Activated effector memory CD4-positive, alpha-beta T cell treated with Interleukin-2 at 50 U/mL for 16 hours (primary cell): Measurements from ENCODE around the gene TTC39B.

Source experiments
- DNase-seq: peaks from one replicate; pipeline ENCODE4 v3.0.0-alpha.2; 2020

Gene TTC39B

DNA sequence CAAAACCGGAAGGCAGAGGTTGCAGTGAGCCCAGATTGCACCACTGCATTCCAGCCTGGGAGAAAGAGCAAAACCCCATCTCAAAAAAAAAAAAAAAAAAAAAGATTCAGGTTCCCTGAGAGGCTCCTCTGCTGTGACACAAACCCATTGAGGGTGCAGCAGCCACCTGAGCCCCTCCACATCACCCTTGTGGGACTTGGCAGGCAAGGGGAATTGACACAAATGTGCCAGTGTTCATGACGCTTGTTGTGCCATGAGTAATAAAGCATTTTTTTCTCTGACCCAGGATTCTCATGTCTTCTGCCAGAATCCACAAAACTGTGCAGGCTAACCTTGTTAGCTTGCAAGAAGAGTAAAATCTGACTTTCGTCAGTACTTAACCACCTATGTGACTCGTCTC, 149.6 kb downstream of the TTC39B start:
- DNase-seq, result no peak

DNA sequence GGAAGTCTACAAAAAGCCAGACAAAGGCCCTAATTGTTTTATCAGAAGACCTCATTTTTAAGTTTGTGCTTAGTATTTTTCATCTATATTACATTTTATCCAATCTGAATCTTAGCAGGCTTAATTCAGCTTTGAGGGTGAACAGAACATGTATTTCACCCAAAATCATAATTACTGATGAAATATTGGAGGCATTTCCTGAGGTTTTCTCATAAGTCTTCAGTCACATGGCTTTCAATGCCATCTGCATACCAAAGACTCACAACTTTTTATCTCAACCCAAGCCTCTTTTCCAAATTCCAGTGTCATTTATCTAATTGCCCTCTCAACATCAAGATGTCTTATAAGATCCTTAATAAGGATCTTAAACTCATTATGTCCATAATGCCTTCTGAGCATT, 150.8 kb downstream of the TTC39B start:
- DNase-seq, result no peak

DNA sequence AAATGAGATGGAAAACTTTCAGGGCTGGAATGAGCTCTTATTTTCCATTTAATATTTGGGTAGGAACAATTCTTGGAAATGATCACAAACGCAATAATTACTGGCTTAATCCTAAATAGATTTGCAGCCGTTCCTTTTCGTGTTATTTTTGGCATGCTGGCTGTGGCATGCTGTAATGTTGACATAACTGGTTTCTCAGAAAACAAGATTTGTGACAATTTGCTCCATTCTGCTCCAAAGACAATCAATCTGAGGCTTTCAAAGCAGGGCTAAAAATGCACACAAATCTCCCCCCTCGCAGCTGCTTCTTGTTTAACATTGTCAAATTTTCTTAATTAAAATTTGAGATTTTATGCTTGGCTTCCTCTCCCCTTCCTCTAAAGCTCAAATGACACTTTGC, 151.2 kb downstream of the TTC39B start:
- no peak for DNase-seq

DNA sequence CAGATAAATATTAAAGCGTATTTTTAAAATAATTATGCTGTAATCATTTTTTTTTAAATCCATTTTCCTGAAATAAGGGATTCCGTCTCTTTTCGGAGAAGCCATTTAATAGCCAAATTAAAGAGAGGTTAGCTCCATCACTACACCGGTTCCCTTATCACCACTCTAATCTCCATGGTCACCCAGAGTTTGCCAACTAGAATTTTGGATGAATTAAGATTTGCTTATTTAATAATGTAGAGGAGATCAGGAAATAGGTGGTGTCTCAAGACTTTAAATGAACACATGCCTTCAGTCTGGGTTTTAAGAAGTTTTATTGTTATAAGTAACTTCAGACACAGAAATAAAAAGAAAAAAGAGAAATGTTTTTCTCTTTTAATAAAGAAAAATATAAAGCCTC, 151.7 kb downstream of the TTC39B start:
- no peak for DNase-seq

DNA sequence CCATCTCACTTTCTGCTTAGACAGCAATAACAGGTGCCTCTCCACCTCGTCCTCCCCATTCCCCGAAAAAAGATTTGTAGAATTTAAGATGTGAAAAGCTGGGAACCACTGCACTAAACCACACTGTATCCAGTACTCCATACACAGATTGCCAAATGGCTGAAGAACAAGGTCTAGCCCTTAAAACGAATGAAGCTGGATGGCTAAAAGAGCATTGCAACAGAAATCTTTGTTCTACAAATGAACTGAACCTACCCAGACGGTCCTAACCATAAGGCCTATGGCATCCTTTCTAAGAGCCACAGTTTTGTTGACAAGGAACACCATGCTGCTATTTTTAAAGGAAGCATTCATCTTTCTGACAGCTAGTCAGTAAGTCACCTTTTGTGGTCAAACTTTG, 152.3 kb downstream of the TTC39B start:
- no peak for DNase-seq

DNA sequence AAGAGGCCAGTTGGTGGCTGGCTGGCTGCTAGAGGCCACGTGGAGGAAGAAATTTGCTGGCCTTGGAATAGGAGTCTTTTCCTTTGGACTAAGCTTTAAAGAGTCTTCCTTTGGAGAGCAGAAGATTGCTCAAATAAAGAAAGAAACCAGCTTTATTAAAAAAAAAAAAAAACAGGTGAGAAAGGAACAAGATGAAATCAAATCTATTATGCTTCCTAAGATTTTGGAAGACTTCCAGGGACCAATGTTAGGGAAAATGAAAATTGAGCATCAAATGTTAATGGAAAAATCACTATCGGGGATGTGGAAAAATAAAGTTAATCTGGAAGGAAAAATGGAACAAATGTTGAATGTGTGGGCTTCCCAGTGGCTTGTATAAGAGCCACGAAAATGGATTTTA, 153.1 kb downstream of the TTC39B start:
- DNase-seq, result no peak

DNA sequence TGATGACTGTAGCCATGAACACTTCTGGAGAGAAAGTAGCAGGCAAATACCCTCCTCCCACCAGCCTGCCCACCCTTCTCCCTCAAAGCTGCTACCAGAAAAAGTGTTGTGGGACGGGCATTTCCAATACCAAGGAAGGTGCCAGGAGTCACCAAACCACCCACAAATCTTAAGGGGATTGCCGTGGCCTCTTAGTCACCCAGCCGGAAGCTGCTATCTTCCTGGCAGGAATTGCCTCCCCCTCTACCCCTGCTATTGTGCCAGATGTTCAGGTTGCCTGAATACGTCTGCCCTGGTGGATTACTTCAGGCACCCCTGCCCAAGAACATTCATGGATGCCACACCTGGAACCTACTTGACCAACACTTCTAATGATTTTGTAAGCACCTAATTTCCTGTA, 156.1 kb downstream of the TTC39B start:
- no peak for DNase-seq

DNA sequence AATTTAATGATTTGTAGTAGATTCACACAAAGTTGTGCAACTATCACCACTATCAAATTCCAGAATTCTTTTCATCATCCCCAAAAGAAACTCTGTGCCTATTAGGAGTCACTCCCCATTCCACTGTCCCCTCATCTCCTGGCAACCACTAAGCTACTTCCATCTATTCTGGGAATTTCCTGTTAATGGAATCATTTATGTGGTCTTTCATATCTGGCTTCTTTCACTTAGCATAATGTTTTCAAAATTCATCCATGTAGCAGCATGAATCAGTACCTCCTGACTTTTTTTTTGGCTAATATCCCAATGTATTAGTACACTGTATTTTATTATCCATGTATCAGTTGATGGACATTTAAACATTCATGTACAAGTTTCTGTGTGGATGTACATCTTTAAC, 157.6 kb downstream of the TTC39B start:
- DNase-seq, result no peak

DNA sequence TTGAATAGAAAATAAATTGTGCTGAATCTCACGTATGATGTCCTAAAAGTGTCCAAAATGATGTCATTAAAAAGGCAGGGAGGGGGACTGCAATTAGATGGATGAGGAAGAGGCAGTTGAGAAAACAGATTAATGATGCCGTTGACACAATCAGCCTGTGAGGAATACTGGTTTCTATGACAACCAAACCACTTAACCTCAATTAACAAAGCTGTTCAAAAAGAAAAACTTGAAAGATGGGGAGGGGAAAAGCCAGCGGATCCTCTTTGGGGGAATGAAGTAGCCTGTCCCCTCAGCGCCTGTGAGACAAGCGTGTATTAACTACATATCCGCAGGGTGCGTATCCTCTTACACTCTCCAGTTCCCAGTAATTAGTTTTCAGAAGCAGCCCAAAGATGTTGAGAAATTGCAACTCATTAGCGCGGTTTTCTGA, 160.7 kb downstream of the TTC39B start:
- no peak for DNase-seq

DNA sequence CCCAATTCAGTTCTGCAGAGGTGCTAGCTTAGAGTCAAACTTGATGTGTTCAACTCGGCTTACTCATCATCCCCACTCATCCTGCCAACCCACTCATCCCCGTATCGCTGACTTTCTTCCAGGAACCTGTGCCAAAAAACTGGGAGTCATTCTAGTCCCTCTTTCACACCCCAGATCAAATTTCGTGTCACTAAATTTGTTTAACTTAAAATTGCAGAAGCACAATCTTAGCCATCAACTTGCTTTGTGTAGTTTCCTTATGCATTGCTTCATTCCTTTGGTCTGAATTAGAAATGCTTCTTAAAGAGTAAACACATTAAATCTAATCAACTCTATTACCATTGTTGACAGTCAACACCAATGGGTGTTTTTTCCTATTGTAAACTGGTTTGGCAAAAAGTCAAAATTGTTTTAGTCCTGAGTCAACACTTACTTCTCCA, 162.4 kb downstream of the TTC39B start:
- DNase-seq, result no peak

DNA sequence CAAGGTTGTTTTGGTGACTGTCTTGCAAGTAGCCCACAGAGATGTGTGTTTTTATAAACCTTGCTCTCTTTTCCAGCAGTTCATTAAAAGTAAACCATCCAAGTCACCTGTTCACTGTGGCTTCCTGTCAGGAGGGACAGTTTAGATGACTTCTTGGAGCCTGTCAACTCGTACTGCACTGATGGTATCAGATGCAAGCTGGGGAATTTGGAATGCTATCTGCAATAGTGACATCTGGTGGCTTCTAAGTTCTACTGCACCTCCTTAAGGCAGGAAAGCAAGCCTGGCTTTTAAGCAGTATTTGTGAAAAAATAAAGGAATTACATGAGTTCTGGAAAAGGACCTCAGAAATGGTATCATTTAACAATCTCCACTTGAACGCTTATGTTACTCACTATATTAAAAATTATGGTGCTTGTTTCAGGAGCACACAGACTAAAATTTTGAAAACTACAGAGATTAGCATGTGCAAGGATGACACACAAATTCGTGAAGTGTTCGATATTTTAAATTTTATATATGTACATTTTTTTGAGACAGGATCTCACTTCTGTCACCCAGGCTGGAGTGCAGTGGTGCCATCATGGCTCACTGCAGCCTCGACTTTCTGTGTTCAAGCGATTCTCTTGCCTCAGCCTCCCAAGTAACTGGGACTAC, 164.0 kb downstream of the TTC39B start:
- DNase-seq, result no peak

DNA sequence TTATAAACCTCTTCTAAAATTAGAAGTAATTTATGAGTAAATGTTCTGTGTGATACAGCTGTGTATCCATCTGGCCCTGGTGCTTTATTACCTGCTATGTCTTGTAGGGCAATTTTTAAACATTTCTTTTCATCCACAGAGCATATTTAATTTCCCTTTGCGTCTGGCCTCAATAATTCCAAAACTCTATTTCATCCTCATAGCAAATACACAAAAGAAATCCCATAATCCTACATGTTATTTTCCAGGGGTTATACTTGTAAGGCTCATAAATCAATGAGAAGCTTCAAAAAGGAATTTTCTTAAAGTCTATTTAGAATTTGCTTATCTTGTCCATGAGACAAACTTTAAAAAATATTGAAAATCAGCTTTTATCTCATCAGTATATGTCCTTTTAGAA, 167.0 kb downstream of the TTC39B start:
- no peak for DNase-seq

DNA sequence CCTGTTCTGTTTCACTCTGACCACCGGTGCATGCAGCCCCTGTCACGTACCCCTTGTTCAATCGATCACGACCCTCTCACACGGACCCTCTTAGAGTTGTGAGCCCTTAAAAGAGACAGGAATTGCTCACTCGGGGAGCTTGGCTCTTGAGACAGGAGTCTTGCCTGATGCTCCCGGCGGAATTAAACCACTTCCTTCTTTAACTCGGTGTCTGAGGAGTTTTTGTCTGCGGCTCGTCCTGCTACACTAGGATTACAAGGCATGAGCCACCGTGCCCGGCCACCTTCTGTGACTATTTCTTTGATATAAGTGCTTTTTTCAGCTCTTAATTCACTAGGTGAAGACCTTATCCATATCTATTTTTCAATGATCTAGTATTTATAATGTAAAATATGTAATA, 167.5 kb downstream of the TTC39B start:
- DNase-seq, result no peak

DNA sequence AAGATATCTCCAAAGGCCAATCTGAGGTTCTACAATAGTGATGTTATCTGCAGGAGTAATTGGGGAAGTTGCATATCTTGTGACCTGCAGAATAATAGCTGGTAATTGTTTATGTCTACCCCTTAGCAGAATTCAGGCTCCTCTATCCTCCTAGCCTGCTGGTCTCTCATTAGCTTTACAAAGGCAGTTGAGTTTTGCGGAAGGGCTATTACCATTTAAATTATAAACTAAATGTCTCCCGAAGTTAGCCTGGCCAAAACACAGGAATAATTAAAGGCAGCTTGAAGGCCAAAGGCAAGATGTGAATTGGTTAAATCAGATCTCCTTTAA, 168.7 kb downstream of the TTC39B start:
- DNase-seq, result no peak

DNA sequence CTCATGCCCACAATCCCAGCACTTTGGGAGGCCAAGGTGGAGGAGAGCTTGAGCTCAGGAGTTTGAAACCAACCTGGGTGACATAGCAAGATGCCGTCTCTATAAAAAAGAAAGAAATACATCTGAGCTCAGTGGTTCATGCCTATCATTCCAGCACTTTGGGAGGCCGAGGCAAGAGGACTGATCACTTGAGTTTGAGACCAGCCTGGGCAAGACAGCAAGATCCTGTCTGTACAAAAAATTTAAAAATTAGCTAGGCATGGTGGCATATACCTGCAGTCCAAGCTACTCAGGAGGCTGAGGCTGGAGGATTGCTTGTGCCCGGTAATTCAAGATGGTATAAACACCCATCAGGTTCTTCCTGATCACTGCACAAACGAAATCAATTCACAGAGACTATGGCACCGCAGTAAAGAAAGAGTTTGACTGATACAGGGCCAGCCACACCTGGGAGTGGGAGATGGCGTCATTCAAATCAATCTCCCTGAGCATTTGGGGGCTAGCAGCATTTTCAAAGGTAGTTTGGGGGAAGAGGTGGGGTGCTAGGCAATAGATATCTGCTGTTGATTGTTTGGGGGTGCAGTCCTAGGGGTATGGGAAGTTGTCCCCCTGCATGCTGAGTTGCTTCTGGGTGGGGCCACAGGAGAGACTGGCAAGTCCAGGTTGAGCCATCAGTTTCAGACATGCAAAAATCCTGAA, 169.2 kb downstream of the TTC39B start:
- DNase-seq, result no peak

DNA sequence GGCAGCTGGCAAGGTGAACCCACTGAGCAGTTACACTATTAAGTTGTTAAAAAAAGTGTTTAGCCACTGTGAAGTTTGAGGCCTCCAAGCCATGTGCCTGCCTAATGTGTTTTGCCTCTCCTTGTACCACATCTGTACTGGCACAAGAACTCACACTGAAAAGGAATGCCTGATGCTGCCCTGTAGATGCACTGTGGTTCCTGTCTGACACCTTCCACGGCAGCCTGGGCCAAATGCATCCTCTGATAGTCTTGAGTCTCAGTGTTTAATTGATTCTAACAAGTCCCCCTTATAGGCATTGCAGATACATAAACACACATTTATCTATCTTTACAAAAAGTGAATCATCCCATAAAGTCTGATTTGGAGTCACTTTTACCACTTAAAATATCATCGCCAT, 169.9 kb downstream of the TTC39B start:
- DNase-seq, result no peak

DNA sequence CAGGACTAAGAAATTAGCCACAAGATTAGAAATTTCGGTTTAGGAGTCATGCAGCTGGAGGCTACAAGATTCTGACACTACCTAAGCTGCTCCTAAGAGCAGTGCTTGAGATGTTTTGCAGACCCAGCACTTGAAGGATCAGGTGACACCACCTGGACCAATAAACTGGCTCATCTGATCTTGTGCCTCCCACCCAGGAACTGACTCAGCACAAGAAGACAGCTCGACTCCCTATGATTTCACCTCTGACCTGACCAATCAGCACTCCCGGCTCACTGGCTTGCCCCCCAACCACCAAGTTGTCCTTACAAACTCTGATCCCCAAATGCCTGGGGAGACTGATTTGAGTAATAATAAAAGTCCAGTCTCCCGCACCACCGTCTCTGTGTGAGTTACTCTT, 170.4 kb downstream of the TTC39B start:
- DNase-seq, result no peak

DNA sequence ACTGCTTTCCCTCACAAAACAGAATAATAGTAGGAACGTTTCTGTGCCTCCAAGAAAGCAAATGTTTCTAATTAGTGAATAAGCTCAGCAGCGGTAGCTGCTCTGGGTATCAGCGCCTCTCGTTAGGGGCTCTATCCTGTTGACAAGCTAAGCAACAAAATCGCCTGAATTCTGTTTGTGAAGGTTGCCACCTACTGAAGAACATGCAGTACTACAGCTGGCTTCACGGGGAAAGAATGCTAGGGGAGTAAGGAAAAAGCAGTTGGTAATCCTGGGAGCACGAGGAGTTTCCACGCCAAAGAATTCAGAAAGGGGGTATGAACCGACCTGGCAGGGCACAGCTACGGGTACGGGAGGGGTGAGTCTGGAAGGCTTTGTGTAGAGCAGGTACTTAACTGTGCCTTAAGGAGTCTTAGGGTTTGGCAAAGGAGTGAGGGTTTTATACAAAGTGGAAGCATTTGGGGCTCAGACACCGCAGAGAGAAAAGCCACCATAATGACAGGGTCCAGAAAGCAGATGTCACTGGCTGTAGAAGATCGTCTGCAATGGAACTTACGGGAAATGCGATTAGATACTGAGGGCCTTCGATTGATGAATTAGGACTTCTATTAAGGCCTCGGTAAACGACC, 171.7 kb downstream of the TTC39B start:
- DNase-seq, result peak; percentile 11

DNA sequence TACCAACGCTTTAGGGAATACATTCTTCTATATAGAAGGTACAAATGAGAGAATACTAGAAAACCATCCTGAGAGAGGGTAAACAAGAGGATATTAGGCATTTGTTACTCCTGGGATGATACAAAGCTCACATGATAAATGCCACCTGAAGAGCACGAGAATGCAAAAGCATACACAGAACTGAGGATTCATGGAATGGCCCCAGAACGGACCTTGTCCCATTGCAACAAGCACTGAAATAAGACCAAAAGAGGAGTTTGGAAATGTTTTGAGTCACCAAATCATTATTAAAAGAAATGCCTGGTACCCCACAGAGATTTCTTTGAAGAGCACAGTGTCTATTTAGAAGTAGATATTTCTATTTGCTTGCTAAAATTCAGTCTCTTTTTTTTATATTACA, 173.5 kb downstream of the TTC39B start:
- DNase-seq, result no peak

DNA sequence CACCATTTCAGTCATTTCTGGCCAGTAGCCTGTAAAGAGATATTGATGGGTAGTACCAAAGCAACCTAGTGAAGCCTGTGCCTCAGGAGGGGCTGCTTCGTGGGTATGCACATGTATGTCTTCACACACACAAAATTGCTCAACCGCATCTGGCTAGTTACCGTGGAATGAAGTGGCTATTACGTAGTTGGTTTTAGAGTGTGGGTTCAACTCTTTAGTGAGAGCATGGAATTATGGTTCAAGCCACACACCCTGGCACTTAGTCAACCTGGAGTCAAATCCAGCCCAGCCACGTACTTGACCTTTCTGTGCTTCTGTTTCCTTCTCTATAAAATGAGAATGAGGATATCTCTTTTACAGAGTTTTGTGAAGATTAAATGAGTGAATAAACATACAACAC, 174.9 kb downstream of the TTC39B start:
- DNase-seq, result no peak

DNA sequence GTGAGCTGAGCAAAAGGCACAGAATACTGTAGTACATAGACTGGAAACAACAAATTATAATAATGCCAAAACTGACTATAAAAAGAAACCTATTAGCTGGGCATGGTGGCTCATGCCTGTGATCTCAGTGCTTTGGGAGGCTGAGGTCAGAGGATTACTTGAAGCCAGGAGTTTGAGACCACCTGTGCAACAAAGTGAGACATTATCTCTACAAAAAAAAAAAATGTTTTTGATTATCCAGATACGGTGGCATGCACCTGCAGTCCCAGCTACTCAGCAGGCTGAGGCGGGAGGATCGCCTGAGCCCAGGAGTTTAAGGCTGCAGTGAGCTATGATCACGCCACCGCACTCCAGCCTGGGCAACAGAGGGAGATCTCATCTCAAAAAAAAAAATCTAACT, 175.9 kb downstream of the TTC39B start:
- no peak for DNase-seq

DNA sequence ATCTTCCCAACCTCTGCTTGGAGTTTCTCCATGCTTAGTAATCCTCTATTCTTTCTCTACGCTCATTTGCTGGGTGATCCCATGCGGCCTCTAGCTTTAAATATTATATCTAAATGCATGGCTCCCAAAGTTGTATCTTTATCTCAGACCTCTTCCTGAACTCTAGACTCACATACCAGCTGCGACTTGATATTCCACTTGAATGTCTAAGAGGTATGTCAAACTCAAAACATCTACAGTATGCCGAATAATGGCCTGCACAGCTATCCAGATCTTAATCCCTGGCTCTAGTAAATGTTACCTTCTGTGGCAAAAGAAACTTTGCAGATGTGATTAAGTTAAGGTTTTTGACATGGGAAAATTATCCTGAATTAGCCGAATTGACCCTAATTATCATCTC, 179.2 kb downstream of the TTC39B start:
- no peak for DNase-seq

DNA sequence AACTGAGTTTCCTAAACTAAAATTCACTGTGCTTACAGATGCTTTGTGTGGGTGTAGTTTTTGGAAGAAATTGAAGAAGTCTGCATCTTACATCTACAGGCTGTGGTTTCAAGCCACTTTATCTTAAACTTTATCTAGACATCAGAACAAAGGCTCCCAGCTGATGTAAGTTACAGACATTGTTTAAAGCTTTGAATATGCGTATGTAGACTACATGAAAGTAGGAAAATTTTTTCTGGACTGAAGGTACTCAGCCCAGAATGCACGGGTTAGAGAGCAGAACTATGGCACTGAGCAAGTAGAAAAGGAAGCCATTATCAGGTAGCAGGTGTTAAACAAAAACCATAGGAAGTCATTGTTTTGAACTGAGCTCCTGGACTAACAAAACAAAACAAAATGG, 185.4 kb downstream of the TTC39B start:
- no peak for DNase-seq

DNA sequence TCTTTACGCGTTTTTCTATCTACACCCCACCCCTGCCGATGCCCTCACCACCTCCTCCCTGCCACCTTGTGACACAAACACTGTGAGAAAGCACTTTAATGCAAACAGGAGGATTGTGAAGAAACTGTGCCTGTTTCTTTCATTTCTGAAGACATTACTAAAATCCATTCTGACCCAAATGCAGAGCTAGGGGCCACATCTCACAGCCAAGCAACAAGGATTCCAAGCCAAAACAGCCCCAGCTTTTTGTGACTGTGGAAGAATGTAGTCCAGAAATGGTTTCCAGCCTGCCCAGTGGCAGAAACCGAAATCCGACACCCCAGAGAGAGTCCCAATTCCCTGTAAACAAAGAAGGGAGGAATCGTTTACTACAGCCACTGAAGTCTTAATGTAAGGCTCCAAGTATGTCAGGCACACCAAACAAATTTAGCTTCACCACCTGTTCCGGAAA, 190.9 kb downstream of the TTC39B start:
- DNase-seq, result no peak

DNA sequence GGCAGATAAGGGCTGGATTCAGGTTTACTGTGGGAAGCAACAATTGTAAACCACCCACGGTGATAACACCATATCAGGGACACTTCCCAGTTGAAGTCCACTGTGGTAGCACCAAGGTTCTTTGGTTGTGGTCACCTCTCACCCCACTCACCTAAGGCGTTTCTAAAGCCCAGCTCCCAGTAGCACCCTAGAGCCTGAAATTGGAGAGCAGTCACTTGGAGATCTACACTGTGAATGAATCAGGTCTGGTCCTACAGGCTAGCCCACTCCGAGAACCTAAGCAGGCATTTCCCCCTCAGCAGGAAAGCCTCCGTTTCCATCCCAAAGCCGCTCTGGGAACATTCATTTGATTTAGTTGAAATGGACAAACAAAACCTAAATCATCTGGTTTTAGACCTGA, 191.3 kb downstream of the TTC39B start:
- DNase-seq, result no peak
